ENCODE results near the gene CYTL1.

DNA sequence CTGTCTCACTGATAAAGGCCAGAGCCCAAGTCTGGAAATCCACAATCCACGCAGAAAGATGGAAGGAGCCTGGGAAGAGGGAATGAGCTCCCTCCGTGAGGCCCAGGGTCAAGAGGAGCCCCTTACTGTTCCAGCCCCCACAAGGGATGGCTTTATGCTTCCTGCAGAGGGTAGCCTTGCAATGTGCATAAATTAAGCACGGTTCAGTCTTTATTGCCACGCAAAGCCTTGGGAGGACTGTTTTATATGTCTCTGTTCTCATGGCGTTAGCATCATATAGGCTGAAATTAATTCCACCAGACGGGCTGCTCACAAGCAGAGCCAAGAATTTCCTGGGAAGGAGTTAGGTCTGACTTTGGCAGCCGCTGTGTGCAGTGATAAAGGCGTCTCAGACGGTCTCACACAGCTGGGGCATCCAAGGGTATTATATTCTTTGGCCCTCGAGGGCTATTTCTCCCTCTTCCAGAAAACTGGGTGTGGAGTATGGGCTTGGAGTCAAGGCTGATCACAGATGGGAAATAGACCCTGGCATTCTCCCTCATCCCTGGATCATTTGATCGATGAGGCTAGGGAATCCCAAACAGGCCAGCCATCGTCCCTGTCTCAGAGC lies 38.5 kb downstream of the CYTL1 start:
- no peak for TF ChIP-seq POLR2A (IDR thresholded peaks at IDR 0.05)
- TF ChIP-seq, protein P1, sequence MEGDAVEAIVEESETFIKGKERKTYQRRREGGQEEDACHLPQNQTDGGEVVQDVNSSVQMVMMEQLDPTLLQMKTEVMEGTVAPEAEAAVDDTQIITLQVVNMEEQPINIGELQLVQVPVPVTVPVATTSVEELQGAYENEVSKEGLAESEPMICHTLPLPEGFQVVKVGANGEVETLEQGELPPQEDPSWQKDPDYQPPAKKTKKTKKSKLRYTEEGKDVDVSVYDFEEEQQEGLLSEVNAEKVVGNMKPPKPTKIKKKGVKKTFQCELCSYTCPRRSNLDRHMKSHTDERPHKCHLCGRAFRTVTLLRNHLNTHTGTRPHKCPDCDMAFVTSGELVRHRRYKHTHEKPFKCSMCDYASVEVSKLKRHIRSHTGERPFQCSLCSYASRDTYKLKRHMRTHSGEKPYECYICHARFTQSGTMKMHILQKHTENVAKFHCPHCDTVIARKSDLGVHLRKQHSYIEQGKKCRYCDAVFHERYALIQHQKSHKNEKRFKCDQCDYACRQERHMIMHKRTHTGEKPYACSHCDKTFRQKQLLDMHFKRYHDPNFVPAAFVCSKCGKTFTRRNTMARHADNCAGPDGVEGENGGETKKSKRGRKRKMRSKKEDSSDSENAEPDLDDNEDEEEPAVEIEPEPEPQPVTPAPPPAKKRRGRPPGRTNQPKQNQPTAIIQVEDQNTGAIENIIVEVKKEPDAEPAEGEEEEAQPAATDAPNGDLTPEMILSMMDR (IDR thresholded peaks at IDR 0.05) = no peak
- no peak for TF ChIP-seq POLR2AphosphoS5 (IDR thresholded peaks at IDR 0.05)

Measured in breast epithelium (tissue), 3 donors.